H9 (cell line): Measurements from ENCODE around the gene MAP7. TPM values are rescaled to one million over a fixed set of nuclear protein-coding genes. Genes with fewer than 3 reads are reported as not detected.

Experiments
- DNase-seq: peaks from one replicate; pipeline ENCODE4 v3.0.0-alpha.2; 2017
- H2AFZ ChIP-seq: one replicate; pipeline ENCODE4 v1.6.1; 2013; ENCODE audit warnings: mild to moderate bottlenecking, low read length, control low read depth, moderate library complexity
- H2AK5ac ChIP-seq: 2 replicates; pipeline ENCODE4 v1.6.1; 2013; ENCODE audit warnings: low read length, control low read depth, mixed read lengths; ENCODE audit not compliant: insufficient read length
- H2BK120ac ChIP-seq: one replicate; pipeline ENCODE4 v1.6.1; 2013; ENCODE audit warnings: low read depth, mild to moderate bottlenecking, low read length, control low read depth, inconsistent platforms; ENCODE audit not compliant: poor library complexity, severe bottlenecking
- H2BK12ac ChIP-seq: 2 replicates; pipeline ENCODE4 v1.6.1; 2013; ENCODE audit warnings: low read length, control low read depth, mixed read lengths, low read depth; ENCODE audit not compliant: insufficient read length
- H2BK15ac ChIP-seq: 2 replicates; pipeline ENCODE4 v1.6.1; 2013; ENCODE audit warnings: low read depth, low read length, control low read depth
- H2BK20ac ChIP-seq: one replicate; pipeline ENCODE4 v1.6.1; 2013; ENCODE audit warnings: low read depth, mild to moderate bottlenecking, low read length, control low read depth, inconsistent platforms; ENCODE audit not compliant: poor library complexity, severe bottlenecking
- H2BK5ac ChIP-seq: 2 replicates; pipeline ENCODE4 v1.6.1; 2013; ENCODE audit warnings: low read length, control low read depth, mixed read lengths; ENCODE audit not compliant: insufficient read length
- H3K14ac ChIP-seq: 2 replicates; pipeline ENCODE4 v1.6.1; 2013; ENCODE audit warnings: low read length, control low read depth; ENCODE audit not compliant: insufficient read depth
- H3K18ac ChIP-seq: 2 replicates; pipeline ENCODE4 v1.6.1; 2013; ENCODE audit warnings: low read depth, mild to moderate bottlenecking, mixed read lengths, low read length, control low read depth; ENCODE audit not compliant: insufficient read length
- H3K23ac ChIP-seq: 2 replicates; pipeline ENCODE4 v1.6.1; 2013; ENCODE audit warnings: low read length, control low read depth, mixed read lengths, low read depth; ENCODE audit not compliant: insufficient read length
- H3K23me2 ChIP-seq: 2 replicates; pipeline ENCODE4 v1.6.1; 2013; ENCODE audit warnings: low read depth, mild to moderate bottlenecking, mixed read lengths, low read length, control low read depth; ENCODE audit not compliant: insufficient read length, poor library complexity, severe bottlenecking
- H3K27ac ChIP-seq: 2 replicates; pipeline ENCODE4 v1.5.1; 2013; ENCODE audit warnings: low read length, control low read depth, mixed read lengths, low read depth; ENCODE audit not compliant: insufficient read length
- H3K27me3 ChIP-seq: 2 replicates; pipeline ENCODE4 v1.6.1; 2013; ENCODE audit warnings: low read length, control low read depth, inconsistent platforms; ENCODE audit not compliant: insufficient read depth
- H3K4ac ChIP-seq: 2 replicates; pipeline ENCODE4 v1.6.1; 2013; ENCODE audit warnings: low read depth, mild to moderate bottlenecking, control low read depth, inconsistent platforms, low read length, moderate library complexity
- H3K4me1 ChIP-seq: 2 replicates; pipeline ENCODE4 v1.6.1; 2013; ENCODE audit warnings: low read length, control low read depth, inconsistent platforms; ENCODE audit not compliant: insufficient read depth
- H3K4me2 ChIP-seq: 2 replicates; pipeline ENCODE4 v1.6.1; 2013; ENCODE audit warnings: low read length, control low read depth, mixed read lengths; ENCODE audit not compliant: insufficient read length, insufficient read depth
- H3K56ac ChIP-seq: 2 replicates; pipeline ENCODE4 v1.6.1; 2013; ENCODE audit warnings: low read depth, mild to moderate bottlenecking, mixed read lengths, low read length, control low read depth; ENCODE audit not compliant: insufficient read length
- H3K79me1 ChIP-seq: 2 replicates; pipeline ENCODE4 v1.6.1; 2013; ENCODE audit warnings: low read depth, mild to moderate bottlenecking, moderate library complexity, low read length, control low read depth, inconsistent platforms; ENCODE audit not compliant: insufficient read depth, poor library complexity, severe bottlenecking
- H3K79me2 ChIP-seq: 2 replicates; pipeline ENCODE4 v1.6.1; 2013; ENCODE audit warnings: low read length, control low read depth, inconsistent platforms; ENCODE audit not compliant: insufficient read depth
- H3K9ac ChIP-seq: 2 replicates; pipeline ENCODE4 v1.6.1; 2013; ENCODE audit warnings: low read length, control low read depth, mixed read lengths; ENCODE audit not compliant: insufficient read length; ENCODE audit errors: extremely low read depth
- H3K9me3 ChIP-seq: one replicate; pipeline ENCODE4 v1.6.1; 2013; ENCODE audit warnings: low read depth, low read length, inconsistent platforms; ENCODE audit not compliant: control insufficient read depth
- H3T11ph ChIP-seq: one replicate; pipeline ENCODE4 v1.6.1; 2013; ENCODE audit warnings: mild to moderate bottlenecking, low read length, control low read depth, inconsistent platforms
- H4K20me1 ChIP-seq: one replicate; pipeline ENCODE4 v1.6.1; 2013; ENCODE audit not compliant: control insufficient read depth, insufficient read length, insufficient read depth
- H4K5ac ChIP-seq: 2 replicates; pipeline ENCODE4 v1.6.1; 2013; ENCODE audit warnings: low read depth, mild to moderate bottlenecking, mixed read lengths, low read length, control low read depth; ENCODE audit not compliant: insufficient read length
- H4K8ac ChIP-seq: replicated peaks from 2 replicates; pipeline ENCODE4 v1.6.1; 2013; ENCODE audit warnings: low read length, control low read depth, mixed read lengths, low read depth; ENCODE audit not compliant: insufficient read length
- H4K91ac ChIP-seq: 2 replicates; pipeline ENCODE4 v1.6.1; 2013; ENCODE audit warnings: low read depth, mild to moderate bottlenecking, moderate library complexity, mixed read lengths, low read length, control low read depth; ENCODE audit not compliant: insufficient read length
- H3K27ac Mint-ChIP-seq, 3 experiments: 2 replicates in 2 of 3; 3 replicates in 1 of 3; pipeline ENCODE4 v1.8.0; 2020 to 2021; ENCODE audit warnings: mixed read lengths in 3 of 3, mild to moderate bottlenecking in 1 of 3, moderate library complexity in 1 of 3
- H3K27me3 Mint-ChIP-seq: 2 replicates; pipeline ENCODE4 v1.8.0; 2021; ENCODE audit warnings: low read depth, mild to moderate bottlenecking, moderate library complexity, mixed read lengths
- H3K36me3 Mint-ChIP-seq, 3 experiments: 2 replicates in 2 of 3; 3 replicates in 1 of 3; pipeline ENCODE4 v1.8.0; 2020 to 2021; ENCODE audit warnings: low read depth in 3 of 3, mixed read lengths in 3 of 3; ENCODE audit not compliant: insufficient read depth in 1 of 3
- H3K4me1 Mint-ChIP-seq, 2 experiments: 2 replicates each; pipeline ENCODE4 v1.8.0; 2020; ENCODE audit warnings: mixed read lengths in 2 of 2
- H3K4me3 Mint-ChIP-seq, 2 experiments: 2 replicates in 1 of 2; 3 replicates in 1 of 2; pipeline ENCODE4 v1.8.0; 2020 to 2021; ENCODE audit warnings: mild to moderate bottlenecking in 2 of 2, mixed read lengths in 2 of 2, moderate library complexity in 1 of 2
- H3K9me3 Mint-ChIP-seq, 2 experiments: 2 replicates in 1 of 2; 3 replicates in 1 of 2; pipeline ENCODE4 v1.8.0; 2020; ENCODE audit warnings: mild to moderate bottlenecking in 2 of 2, mixed read lengths in 2 of 2, moderate library complexity in 1 of 2
- WGBS: extraction: QIAGEN DNeasy Blood & Tissue Kit; methylation state at CpG from one replicate; pipeline ENCODE4 v1.1.7; 2013; ENCODE audit warnings: missing lambda C conversion rate, low lambda C conversion rate, mixed read lengths; ENCODE audit not compliant: insufficient read length; ENCODE audit errors: extremely low coverage; 5-methylcytosine and 5-hydroxymethylcytosine counted together
- total RNA-seq: library from RNA; stranded (reverse); gene quantifications from 2 replicates; pipeline ENCODE4 v1.2.1, GENCODE V29; 2021
- TF ChIP-seq, protein P1 (sequence below): fragments of 200-600 bp; sonication (generic); conservative IDR thresholded peaks from 3 replicates; pipeline ENCODE4 v1.8.0; 2021; ENCODE audit warnings: antibody characterized with exemption, mild to moderate bottlenecking

The MAP7 gene
- total RNA-seq, 1 experiment from 2014 or later: 51.1 TPM

DNA sequence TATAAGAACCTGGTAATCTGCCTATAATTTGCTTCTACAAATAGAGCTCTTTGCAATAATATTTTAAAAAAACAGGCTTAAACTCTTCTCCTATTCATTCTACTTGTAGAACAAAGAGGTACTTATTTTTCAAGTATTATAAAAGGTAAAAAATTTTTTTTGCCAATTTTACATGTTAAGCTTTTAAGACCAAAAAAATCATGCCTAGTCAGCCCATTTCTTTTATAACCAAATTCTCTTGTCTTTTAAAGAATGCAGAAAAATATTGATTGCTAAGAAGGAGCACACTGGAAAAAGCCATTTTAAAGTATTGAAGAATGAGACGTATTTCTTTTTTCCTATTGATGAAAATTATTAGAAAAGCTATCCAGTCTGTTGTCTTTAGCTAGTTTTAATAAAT is 206.5 kb downstream of the MAP7 start:
- H3K27me3 ChIP-seq: no peaks in the 10 kb centered on the region
- H3K23ac ChIP-seq: no peak overlapping the region
- no peak overlapping the region for H3K4me2 ChIP-seq
- Mint-ChIP-seq H3K4me1 (peaks cover under 1 to 4% of the 10 kb centered on the region in 2 experiments; a peak in 1 of 4 replicates), H3K36me3 (peaks cover 1 to 30% (median 14%) of the 10 kb centered on the region in 3 experiments; a peak in 6 of 7 replicates), H3K27ac (no peak overlapping the region), H3K9me3 (no peaks in the 10 kb centered on the region), H3K27me3 (no peaks in the 10 kb centered on the region), H3K4me3 (no peak overlapping the region)
- H3K14ac ChIP-seq: no peak overlapping the region
- no peak overlapping the region for H3K18ac ChIP-seq
- no peaks in the 10 kb centered on the region for H3K79me1 ChIP-seq
- no peak overlapping the region for H2BK120ac ChIP-seq
- H3K4me1 ChIP-seq: no peaks in the 10 kb centered on the region
- no peak overlapping the region for H2BK5ac ChIP-seq
- H3K27ac ChIP-seq: no peak overlapping the region
- no peak overlapping the region for H3K56ac ChIP-seq
- no peak overlapping the region for H3T11ph ChIP-seq
- H2BK20ac ChIP-seq: no peak overlapping the region
- whole genome bisulfite sequencing: no CpG with 5 or more reads among the region's 1 CpG
- DNase-seq: no peak
- no peak overlapping the region for H4K91ac ChIP-seq
- no peaks in the 10 kb centered on the region for H3K23me2 ChIP-seq
- no peak overlapping the region for H2AK5ac ChIP-seq
- H4K8ac ChIP-seq: no peak overlapping the region
- H2AFZ ChIP-seq: no peak overlapping the region
- no peak overlapping the region for H2BK15ac ChIP-seq
- H3K9me3 ChIP-seq: no peaks in the 10 kb centered on the region
- H4K20me1 ChIP-seq: no peaks in the 10 kb centered on the region
- TF ChIP-seq, protein P1, sequence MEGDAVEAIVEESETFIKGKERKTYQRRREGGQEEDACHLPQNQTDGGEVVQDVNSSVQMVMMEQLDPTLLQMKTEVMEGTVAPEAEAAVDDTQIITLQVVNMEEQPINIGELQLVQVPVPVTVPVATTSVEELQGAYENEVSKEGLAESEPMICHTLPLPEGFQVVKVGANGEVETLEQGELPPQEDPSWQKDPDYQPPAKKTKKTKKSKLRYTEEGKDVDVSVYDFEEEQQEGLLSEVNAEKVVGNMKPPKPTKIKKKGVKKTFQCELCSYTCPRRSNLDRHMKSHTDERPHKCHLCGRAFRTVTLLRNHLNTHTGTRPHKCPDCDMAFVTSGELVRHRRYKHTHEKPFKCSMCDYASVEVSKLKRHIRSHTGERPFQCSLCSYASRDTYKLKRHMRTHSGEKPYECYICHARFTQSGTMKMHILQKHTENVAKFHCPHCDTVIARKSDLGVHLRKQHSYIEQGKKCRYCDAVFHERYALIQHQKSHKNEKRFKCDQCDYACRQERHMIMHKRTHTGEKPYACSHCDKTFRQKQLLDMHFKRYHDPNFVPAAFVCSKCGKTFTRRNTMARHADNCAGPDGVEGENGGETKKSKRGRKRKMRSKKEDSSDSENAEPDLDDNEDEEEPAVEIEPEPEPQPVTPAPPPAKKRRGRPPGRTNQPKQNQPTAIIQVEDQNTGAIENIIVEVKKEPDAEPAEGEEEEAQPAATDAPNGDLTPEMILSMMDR: no peak
- no peak overlapping the region for H3K9ac ChIP-seq
- H4K5ac ChIP-seq: no peak overlapping the region
- H2BK12ac ChIP-seq: no peak overlapping the region
- no peaks in the 10 kb centered on the region for H3K79me2 ChIP-seq
- H3K4ac ChIP-seq: no peak overlapping the region
